A549 (cell line): ENCODE data around the gene KRTAP26-1.

Experiments
- CHD2 ChIP-seq: fragments of 150-350 bp; IDR thresholded peaks from 2 replicates; pipeline ENCODE4 v1.6.1; 2014; ENCODE audit warnings: low read length; ENCODE audit not compliant: partially characterized antibody
- CTCF ChIP-seq: fragments of >200 bp; sonication (Bioruptor Twin); formaldehyde crosslinking; IDR thresholded peaks from 3 replicates; pipeline ENCODE4 v1.5.1; 2016
- E2F6 ChIP-seq: IDR thresholded peaks from 2 replicates; pipeline ENCODE4 v1.6.1; 2012; ENCODE audit warnings: low read depth, borderline replicate concordance
- FOSL2 ChIP-seq, 2 experiments: fragments of 450-650 bp in 1 of 2; fragments of >200 bp in 1 of 2; sonication (Bioruptor Twin) in 1 of 2; formaldehyde crosslinking; IDR thresholded peaks; 2 replicates each; pipeline versions ENCODE4 v1.5.0 to v1.6.1; 2016 to 2020; ENCODE audit warnings: mild to moderate bottlenecking in 1 of 2, moderate library complexity in 1 of 2
- MAX ChIP-seq: IDR thresholded peaks from 2 replicates; pipeline ENCODE4 v1.6.1; 2012
- MAZ ChIP-seq: fragments of 150-350 bp; IDR thresholded peaks from 2 replicates; pipeline ENCODE4 v1.6.1; 2014; ENCODE audit warnings: antibody characterized with exemption, low read depth, low read length, borderline replicate concordance
- MYC ChIP-seq: IDR thresholded peaks from 2 replicates; pipeline ENCODE4 v1.6.1; 2012; ENCODE audit warnings: mild to moderate bottlenecking, inconsistent platforms, low read length, improper control_type of control experiment, borderline replicate concordance
- POLR2A ChIP-seq: IDR thresholded peaks from 2 replicates; pipeline ENCODE4 v1.6.1; 2012; ENCODE audit warnings: mild to moderate bottlenecking, low read length
- REST ChIP-seq: fragments of 200-600 bp; sonication (generic); IDR thresholded peaks from 2 replicates; pipeline ENCODE4 v1.6.1; 2016; ENCODE audit warnings: antibody characterized with exemption, mild to moderate bottlenecking, moderate library complexity
- RFX5 ChIP-seq: fragments of 450-650 bp; IDR thresholded peaks from 2 replicates; pipeline ENCODE4 v1.7.1; 2014; ENCODE audit warnings: antibody characterized with exemption, mild to moderate bottlenecking, moderate library complexity
- SMC3 ChIP-seq: fragments of >200 bp; sonication (Bioruptor Twin); formaldehyde crosslinking; IDR thresholded peaks from 3 replicates; pipeline ENCODE4 v1.6.1; 2018; ENCODE audit warnings: inconsistent platforms

GRCh38 chr21:30345014-30345413 is 24.9 kb upstream of the KRTAP26-1 start:
- TF ChIP-seq SMC3 (no peak), CTCF (no peak), POLR2A (no peak), MYC (no peak), E2F6 (no peak), MAZ (no peak), MAX (no peak), REST (no peak), FOSL2 (IDR thresholded peaks at IDR 0.05) (no peak), FOSL2 (CRISPR knock-in tag; IDR thresholded peaks at IDR 0.05) (no peak), CHD2 (no peak), RFX5 (no peak)
